ENCODE measurements around the gene KCNJ14. TPM values are rescaled to one million over a fixed set of nuclear protein-coding genes. Genes with fewer than 3 reads are reported as not detected.
"Not testable (repeated sequence)": the region's sequence is repeated elsewhere in the genome, so short reads cannot be mapped to it uniquely, and the experiment has no call there.

KCNJ14 gene
- total RNA-seq, 1 donor from 2014 or later, result 1.4 TPM

DNA sequence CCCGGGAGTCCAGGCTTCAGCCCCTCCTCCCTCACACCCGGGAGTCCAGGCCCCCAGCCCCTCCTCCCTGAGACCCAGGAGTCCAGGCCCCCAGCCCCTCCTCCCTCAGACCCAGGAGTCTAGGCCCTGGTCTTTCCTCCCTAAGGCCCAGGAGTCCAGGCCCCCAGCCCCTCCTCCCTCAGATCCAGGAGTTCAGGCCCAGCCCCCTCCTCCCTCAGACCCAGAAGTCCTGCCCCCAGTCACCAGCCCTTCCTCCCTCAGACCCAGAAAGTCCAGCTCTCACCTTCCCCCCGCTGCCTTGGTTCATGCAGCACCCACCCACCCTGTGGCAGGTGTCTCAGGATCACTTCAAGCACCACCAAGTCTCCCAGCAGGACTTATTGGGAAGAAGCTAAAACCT is 27.9 kb downstream of the KCNJ14 start:
- no peak for FAIRE-seq

DNA sequence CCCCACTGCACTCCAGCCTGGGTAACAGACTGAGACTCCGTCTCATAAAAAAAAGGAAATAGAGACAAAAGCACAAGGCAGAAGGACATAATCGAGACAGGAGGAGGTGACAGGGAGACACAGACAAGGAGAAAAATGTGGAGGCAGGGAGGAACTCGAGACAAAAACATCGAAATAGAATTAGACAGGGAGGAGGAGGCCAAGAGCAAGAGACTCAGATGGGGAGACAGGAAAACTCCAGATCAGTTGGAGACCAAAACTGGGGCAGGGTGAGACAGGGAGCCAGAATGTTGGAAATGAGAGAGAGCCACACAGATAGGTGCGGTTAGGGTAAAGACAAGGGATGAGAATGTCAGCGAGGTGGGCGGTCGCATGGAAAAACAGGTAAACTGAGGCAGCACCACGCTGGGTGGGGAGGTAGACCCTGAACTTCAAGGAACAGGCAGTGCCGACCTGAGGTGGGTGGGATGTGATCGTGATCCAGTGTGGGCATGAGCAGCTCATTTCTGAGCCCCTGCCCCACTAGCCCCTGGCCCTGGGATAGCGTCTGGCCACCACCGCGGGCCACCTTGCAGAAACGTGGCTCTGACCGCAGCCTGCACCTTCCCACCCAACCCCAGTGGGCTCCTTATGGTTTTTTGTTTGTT is 29.0 kb downstream of the KCNJ14 start:
- no peak overlapping the region for H2AFZ ChIP-seq (ENCODE audit: low read depth, low read length)
- H3K27ac ChIP-seq (ENCODE audit: low read depth, low read length), result no peak overlapping the region
- H3K9me3 Mint-ChIP-seq (ENCODE audit: unreplicated experiment), result no peaks in the 10 kb centered on the region
- peaks cover 15% of the 10 kb centered on the region for H4K20me1 ChIP-seq (ENCODE audit: insufficient read depth, low read length)
- peak overlapping the region; percentile 68 for H3K27ac Mint-ChIP-seq (ENCODE audit: unreplicated experiment)
- no peak overlapping the region for H3K9ac ChIP-seq (ENCODE audit: low read length)
- no peaks in the 10 kb centered on the region for H3K9me3 ChIP-seq (ENCODE audit: insufficient read depth, low read depth, low read length)
- no peak overlapping the region for H3K4me3 Mint-ChIP-seq (ENCODE audit: unreplicated experiment)
- peaks cover 41% of the 10 kb centered on the region for H3K4me1 ChIP-seq (ENCODE audit: insufficient read depth, low read length)
- FAIRE-seq, result no peak
- H3K79me2 ChIP-seq (ENCODE audit: insufficient read depth, low read length), result no peaks in the 10 kb centered on the region
- peaks cover 8% of the 10 kb centered on the region for H3K36me3 Mint-ChIP-seq (ENCODE audit: low read depth, unreplicated experiment)
- no peak overlapping the region for H3K4me3 ChIP-seq (ENCODE audit: insufficient read depth, low read depth, low read length)
- peaks cover 17% of the 10 kb centered on the region for H3K4me1 Mint-ChIP-seq (ENCODE audit: low read depth, unreplicated experiment)
- H3K27me3 ChIP-seq (ENCODE audit: insufficient read depth, low read length), result no peaks in the 10 kb centered on the region
- H3K27me3 Mint-ChIP-seq (ENCODE audit: low read depth, unreplicated experiment), result no peaks in the 10 kb centered on the region
- H3K4me2 ChIP-seq (ENCODE audit: low read length), result no peak overlapping the region
- DNase-seq (ENCODE audit: low read depth), result no peak
- TF ChIP-seq, protein P1, sequence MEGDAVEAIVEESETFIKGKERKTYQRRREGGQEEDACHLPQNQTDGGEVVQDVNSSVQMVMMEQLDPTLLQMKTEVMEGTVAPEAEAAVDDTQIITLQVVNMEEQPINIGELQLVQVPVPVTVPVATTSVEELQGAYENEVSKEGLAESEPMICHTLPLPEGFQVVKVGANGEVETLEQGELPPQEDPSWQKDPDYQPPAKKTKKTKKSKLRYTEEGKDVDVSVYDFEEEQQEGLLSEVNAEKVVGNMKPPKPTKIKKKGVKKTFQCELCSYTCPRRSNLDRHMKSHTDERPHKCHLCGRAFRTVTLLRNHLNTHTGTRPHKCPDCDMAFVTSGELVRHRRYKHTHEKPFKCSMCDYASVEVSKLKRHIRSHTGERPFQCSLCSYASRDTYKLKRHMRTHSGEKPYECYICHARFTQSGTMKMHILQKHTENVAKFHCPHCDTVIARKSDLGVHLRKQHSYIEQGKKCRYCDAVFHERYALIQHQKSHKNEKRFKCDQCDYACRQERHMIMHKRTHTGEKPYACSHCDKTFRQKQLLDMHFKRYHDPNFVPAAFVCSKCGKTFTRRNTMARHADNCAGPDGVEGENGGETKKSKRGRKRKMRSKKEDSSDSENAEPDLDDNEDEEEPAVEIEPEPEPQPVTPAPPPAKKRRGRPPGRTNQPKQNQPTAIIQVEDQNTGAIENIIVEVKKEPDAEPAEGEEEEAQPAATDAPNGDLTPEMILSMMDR (IDR thresholded peaks at IDR 0.05; ENCODE audit: insufficient read depth, low read depth, low read length), result no peak
- no peak for TF ChIP-seq EZH2 (IDR thresholded peaks at IDR 0.05; ENCODE audit: insufficient read depth, low read length)
- H3K36me3 ChIP-seq (ENCODE audit: insufficient read depth, low read length), result no peaks in the 10 kb centered on the region

More for the DNA sequence above, 27.9 kb downstream of the KCNJ14 start:
- Histone ChIP-seq H4K20me1 (ENCODE audit: insufficient read depth, low read length) (peaks cover 21% of the 10 kb centered on the region), H3K27ac (ENCODE audit: low read depth, low read length) (no peak overlapping the region), H3K9ac (ENCODE audit: low read length) (no peak overlapping the region), H3K36me3 (ENCODE audit: insufficient read depth, low read length) (peaks cover 4% of the 10 kb centered on the region), H3K27me3 (ENCODE audit: insufficient read depth, low read length) (no peaks in the 10 kb centered on the region), H3K79me2 (ENCODE audit: insufficient read depth, low read length) (no peaks in the 10 kb centered on the region), H3K9me3 (ENCODE audit: insufficient read depth, low read depth, low read length) (no peaks in the 10 kb centered on the region), H3K4me2 (ENCODE audit: low read length) (no peak overlapping the region), H2AFZ (ENCODE audit: low read depth, low read length) (no peak overlapping the region), H3K4me3 (ENCODE audit: insufficient read depth, low read depth, low read length) (no peak overlapping the region), H3K4me1 (ENCODE audit: insufficient read depth, low read length) (peaks cover 39% of the 10 kb centered on the region)
- H3K9me3 Mint-ChIP-seq (ENCODE audit: unreplicated experiment), result no peaks in the 10 kb centered on the region
- H3K4me1 Mint-ChIP-seq (ENCODE audit: low read depth, unreplicated experiment), result peaks cover 16% of the 10 kb centered on the region
- peaks cover 10% of the 10 kb centered on the region for H3K36me3 Mint-ChIP-seq (ENCODE audit: low read depth, unreplicated experiment)
- no peaks in the 10 kb centered on the region for H3K27me3 Mint-ChIP-seq (ENCODE audit: low read depth, unreplicated experiment)
- TF ChIP-seq, protein P1 (IDR thresholded peaks at IDR 0.05; ENCODE audit: insufficient read depth, low read depth, low read length), result no peak
- TF ChIP-seq EZH2 (IDR thresholded peaks at IDR 0.05; ENCODE audit: insufficient read depth, low read length), result no peak
- no peak for DNase-seq (ENCODE audit: low read depth)
- no peak overlapping the region for H3K4me3 Mint-ChIP-seq (ENCODE audit: unreplicated experiment)
- peak overlapping the region; percentile 23 for H3K27ac Mint-ChIP-seq (ENCODE audit: unreplicated experiment)

DNA sequence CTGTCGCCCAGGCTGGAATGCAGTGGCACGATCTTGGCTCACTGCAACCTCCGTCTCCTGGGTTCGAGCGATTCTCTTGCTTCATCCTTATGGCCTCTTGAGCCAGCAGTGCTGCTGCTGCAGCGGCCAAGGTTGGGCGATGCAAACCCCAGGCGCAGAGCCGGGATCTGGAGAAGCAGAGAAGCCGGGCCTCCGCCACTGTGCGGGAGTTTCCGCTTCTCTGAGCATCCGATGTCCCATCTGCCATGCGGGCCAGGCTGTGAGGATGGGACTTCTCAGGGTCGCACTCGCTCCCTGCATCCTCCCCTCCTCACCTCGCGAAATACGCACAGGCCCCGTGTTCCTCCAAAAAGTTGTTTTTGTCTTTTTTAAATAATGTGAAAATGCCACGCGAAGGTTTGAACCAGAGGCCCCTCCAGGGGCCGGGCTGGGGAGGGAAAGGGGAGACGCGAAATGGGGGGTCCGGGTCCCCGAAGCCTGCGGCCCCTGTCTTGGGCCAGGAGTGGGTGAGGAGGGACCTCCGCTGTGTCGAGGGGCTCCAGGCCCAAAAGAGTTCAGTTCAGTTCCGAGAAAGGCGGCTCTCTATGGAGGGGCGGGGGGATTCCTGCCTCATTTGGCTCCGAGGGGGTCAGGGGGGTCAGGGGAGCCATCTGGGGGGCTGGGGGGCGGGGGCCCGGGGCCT is 29.7 kb downstream of the KCNJ14 start:
- Mint-ChIP-seq H3K4me1 (ENCODE audit: low read depth, unreplicated experiment) (peaks cover 14% of the 10 kb centered on the region), H3K27me3 (ENCODE audit: low read depth, unreplicated experiment) (no peaks in the 10 kb centered on the region), H3K9me3 (ENCODE audit: unreplicated experiment) (no peaks in the 10 kb centered on the region), H3K27ac (ENCODE audit: unreplicated experiment) (no peak overlapping the region), H3K4me3 (ENCODE audit: unreplicated experiment) (no peak overlapping the region), H3K36me3 (ENCODE audit: low read depth, unreplicated experiment) (peaks cover 4% of the 10 kb centered on the region)
- H3K27me3 ChIP-seq (ENCODE audit: insufficient read depth, low read length), result no peaks in the 10 kb centered on the region
- no peaks in the 10 kb centered on the region for H3K36me3 ChIP-seq (ENCODE audit: insufficient read depth, low read length)
- H2AFZ ChIP-seq (ENCODE audit: low read depth, low read length), result no peak overlapping the region
- DNase-seq (ENCODE audit: low read depth) (no peak), FAIRE-seq (no peak)
- no peaks in the 10 kb centered on the region for H3K79me2 ChIP-seq (ENCODE audit: insufficient read depth, low read length)
- H3K4me1 ChIP-seq (ENCODE audit: insufficient read depth, low read length), result peaks cover 35% of the 10 kb centered on the region
- H3K4me2 ChIP-seq (ENCODE audit: low read length), result no peak overlapping the region
- no peaks in the 10 kb centered on the region for H3K9me3 ChIP-seq (ENCODE audit: insufficient read depth, low read depth, low read length)
- H3K27ac ChIP-seq (ENCODE audit: low read depth, low read length), result no peak overlapping the region
- no peak overlapping the region for H3K9ac ChIP-seq (ENCODE audit: low read length)
- peaks cover 8% of the 10 kb centered on the region for H4K20me1 ChIP-seq (ENCODE audit: insufficient read depth, low read length)
- H3K4me3 ChIP-seq (ENCODE audit: insufficient read depth, low read depth, low read length), result no peak overlapping the region
- TF ChIP-seq, protein P1 (IDR thresholded peaks at IDR 0.05; ENCODE audit: insufficient read depth, low read depth, low read length), result no peak
- TF ChIP-seq EZH2 (IDR thresholded peaks at IDR 0.05; ENCODE audit: insufficient read depth, low read length), result no peak

DNA sequence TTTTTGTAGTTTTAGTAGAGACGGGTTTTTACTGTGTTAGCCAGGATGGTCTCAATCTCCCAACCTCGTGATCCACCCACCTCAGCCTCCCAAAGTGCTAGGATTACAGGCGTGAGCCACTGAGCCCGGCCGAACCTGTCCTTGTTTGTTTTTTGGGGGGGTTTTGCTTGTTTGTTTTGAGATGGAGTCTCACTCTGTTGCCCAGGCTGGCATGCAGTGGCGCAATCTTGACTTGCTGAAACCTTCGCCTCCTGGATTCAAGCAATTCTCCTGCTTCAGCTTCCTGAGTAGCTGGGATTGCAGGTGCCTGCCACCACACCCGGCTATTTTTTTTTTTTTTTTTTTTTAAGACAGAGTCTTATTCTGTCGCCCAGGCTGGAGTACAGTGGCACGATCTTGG is 31.3 kb downstream of the KCNJ14 start:
- H3K9me3 Mint-ChIP-seq (ENCODE audit: unreplicated experiment); H3K4me3 Mint-ChIP-seq (ENCODE audit: unreplicated experiment); H3K27me3 ChIP-seq (ENCODE audit: insufficient read depth, low read length); H2AFZ ChIP-seq (ENCODE audit: low read depth, low read length); H3K36me3 Mint-ChIP-seq (ENCODE audit: low read depth, unreplicated experiment); H3K36me3 ChIP-seq (ENCODE audit: insufficient read depth, low read length); FAIRE-seq; H3K27ac ChIP-seq (ENCODE audit: low read depth, low read length); H3K27ac Mint-ChIP-seq (ENCODE audit: unreplicated experiment); DNase-seq (ENCODE audit: low read depth); H4K20me1 ChIP-seq (ENCODE audit: insufficient read depth, low read length); H3K27me3 Mint-ChIP-seq (ENCODE audit: low read depth, unreplicated experiment); H3K4me1 Mint-ChIP-seq (ENCODE audit: low read depth, unreplicated experiment); H3K79me2 ChIP-seq (ENCODE audit: insufficient read depth, low read length); H3K4me2 ChIP-seq (ENCODE audit: low read length); H3K9ac ChIP-seq (ENCODE audit: low read length); H3K9me3 ChIP-seq (ENCODE audit: insufficient read depth, low read depth, low read length); H3K4me3 ChIP-seq (ENCODE audit: insufficient read depth, low read depth, low read length): not testable (repeated sequence)
- H3K4me1 ChIP-seq (ENCODE audit: insufficient read depth, low read length), result peaks cover 23% of the 10 kb centered on the region
